LNCAP (cell line): ENCODE data around the gene POLRMT.

Source experiments
- CTCF ChIP-seq: fragments of 450-650 bp; IDR thresholded peaks from 2 replicates; pipeline ENCODE4 v1.5.1; 2017; ENCODE audit warnings: mild to moderate bottlenecking

Gene POLRMT

DNA sequence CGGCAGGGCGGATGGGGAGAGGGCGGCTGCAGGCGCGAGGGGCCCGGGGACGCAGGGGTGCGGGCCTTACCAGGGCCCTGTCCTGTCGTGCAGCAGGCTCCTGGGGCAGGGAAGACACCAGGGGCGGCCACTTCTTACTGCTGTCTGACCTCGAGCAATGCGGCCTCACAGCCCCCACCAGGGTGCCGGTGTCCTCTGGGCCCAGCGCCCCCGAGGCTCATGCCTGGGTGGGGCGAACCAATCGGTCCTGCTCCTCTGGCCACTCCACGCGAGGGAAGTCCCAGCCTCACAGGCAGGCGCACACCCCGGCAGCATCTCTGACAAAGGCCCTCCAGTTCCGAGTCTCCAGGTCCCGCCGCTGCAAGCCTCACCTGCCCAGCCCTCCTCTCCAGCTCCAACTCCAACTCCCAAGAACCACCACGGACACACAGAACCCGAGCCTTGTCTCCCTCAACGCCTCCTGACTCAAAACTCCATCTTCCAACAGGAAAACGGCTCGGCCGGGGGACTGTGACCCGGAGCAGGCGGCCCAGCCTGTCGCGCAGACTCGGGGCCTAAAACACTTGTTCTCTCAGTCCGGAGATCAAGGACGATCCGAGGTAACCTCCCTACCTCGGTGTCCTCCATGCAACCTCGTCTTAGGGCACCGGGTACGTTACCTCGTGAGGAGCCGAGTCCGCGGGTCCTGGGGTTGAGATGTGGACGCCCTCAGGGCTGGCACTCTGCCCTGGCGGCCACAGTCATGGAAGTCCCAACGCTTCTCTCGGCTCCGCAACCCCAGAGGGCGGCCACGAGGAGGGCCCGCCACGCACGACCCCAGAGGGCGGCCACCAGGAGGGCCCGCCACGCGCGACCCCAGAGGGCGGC lies 12.8 kb upstream of the POLRMT start:
- no peak for TF ChIP-seq CTCF

GRCh38 chr19:644789-645188 lies 11.5 kb upstream of the POLRMT start:
- TF ChIP-seq CTCF = no peak

- no peak for TF ChIP-seq CTCF
Measured at GRCh38 chr19:644363-644762, 11.0 kb upstream of the POLRMT start.

DNA sequence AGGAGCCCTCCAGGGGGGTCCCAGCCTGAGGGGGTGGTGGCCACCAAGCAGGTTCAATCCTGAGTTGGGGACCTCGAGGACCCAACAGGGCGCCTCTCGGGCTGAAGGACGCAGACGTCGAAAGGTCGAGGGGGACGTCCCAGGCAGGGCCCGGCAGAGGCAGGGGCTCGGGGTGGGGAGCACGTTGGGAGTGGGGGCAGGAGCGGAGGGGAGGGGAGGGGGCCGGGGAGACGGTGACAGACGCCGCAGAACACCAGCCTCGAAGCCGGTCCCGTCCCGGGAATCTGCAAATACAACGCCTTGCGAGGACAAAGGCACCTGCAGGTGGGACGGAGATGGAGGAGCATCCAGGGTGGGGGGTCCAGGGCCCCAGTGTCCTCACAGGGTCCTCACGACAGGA lies 10.4 kb upstream of the POLRMT start:
- no peak for TF ChIP-seq CTCF

DNA sequence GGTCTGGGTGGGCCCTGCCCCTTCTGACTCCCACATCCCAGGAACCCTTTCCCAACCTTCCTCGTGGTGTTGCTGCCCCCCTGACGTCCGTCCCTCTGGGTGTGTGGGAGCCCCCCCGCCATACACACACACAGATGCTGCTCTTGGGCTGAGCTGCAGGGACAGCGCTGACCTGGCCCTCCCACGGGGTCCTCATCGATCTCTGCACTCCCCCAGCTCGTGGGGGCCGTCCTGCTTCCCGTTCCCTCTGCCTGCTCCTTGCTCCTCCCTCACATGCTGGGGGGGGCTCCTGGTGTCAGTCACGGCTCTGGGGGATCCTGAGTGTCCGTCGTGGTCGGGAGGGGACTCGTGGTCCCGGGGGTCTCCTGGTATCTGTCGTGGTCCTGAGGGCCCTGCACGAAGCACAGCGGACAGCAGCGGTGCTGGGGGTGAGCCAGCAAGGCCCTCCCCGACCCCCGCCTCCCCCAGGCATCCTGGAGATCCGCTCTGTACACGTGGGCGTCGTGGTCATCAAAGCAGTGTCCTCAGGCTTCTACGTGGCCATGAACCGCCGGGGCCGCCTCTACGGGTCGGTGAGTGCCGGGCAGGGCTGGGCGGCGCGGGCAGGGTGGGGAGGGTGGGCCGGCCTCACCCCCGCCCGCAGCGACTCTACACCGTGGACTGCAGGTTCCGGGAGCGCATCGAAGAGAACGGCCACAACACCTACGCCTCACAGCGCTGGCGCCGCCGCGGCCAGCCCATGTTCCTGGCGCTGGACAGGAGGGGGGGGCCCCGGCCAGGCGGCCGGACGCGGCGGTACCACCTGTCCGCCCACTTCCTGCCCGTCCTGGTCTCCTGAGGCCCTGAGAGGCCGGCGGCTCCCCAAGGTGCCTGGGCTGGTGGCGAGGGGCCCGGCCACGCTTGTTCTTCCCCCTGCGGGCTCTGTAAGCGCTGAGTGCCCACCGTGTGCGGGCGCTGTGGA lies 9.7 kb upstream of the POLRMT start:
- TF ChIP-seq CTCF = no peak

- TF ChIP-seq CTCF = no peak
Measured at GRCh38 chr19:641702-642101, 8.4 kb upstream of the POLRMT start.

GRCh38 chr19:640606-641189 lies 7.4 kb upstream of the POLRMT start:
- no peak for TF ChIP-seq CTCF
